Liver (tissue), 9 donors: Measurements from ENCODE around the gene MYL10. TPM values are rescaled to one million over a fixed set of nuclear protein-coding genes. Genes with fewer than 3 reads are reported as not detected.

Experiments
- DNase-seq: peaks from one replicate; pipeline ENCODE4 v3.0.0-alpha.2; 2017; ENCODE audit warnings: low spot score
- H3K27ac ChIP-seq, 2 donors: one replicate each; pipeline ENCODE4 v1.7.0; 2013; ENCODE audit warnings: inconsistent platforms in 2 of 2, low read length in 2 of 2, control low read depth in 1 of 2, low read depth in 1 of 2, mild to moderate bottlenecking in 1 of 2
- H3K27me3 ChIP-seq, 4 donors: one replicate each; pipeline versions ENCODE4 v1.6.1 to v1.7.0; 2013; ENCODE audit warnings: low read length in 3 of 4, inconsistent platforms in 1 of 4, mild to moderate bottlenecking in 1 of 4, moderate library complexity in 1 of 4; ENCODE audit not compliant: control insufficient read depth in 4 of 4, insufficient read depth in 4 of 4
- H3K36me3 ChIP-seq, 4 donors: one replicate each; pipeline versions ENCODE4 v1.6.1 to v1.7.0; 2013; ENCODE audit warnings: low read length in 3 of 4, mild to moderate bottlenecking in 3 of 4, low read depth in 1 of 4, moderate library complexity in 1 of 4; ENCODE audit not compliant: control insufficient read depth in 4 of 4, insufficient read depth in 3 of 4
- H3K4me1 ChIP-seq, 4 donors: one replicate each; pipeline versions ENCODE4 v1.6.1 to v1.7.0; 2013; ENCODE audit warnings: low read length in 3 of 4, mild to moderate bottlenecking in 3 of 4, moderate library complexity in 1 of 4; ENCODE audit not compliant: control insufficient read depth in 4 of 4, insufficient read depth in 4 of 4
- H3K4me3 ChIP-seq, 3 donors: one replicate each; pipeline versions ENCODE4 v1.6.1 to v1.7.0; 2013; ENCODE audit warnings: low read length in 3 of 3, control low read depth in 1 of 3, low read depth in 1 of 3, mild to moderate bottlenecking in 1 of 3
- H3K9ac ChIP-seq, 2 donors: one replicate each; pipeline ENCODE4 v1.7.0; 2013; ENCODE audit warnings: low read length in 2 of 2, mild to moderate bottlenecking in 2 of 2, moderate library complexity in 2 of 2, control low read depth in 1 of 2, low read depth in 1 of 2
- H3K9me3 ChIP-seq, 4 donors: one replicate each; pipeline versions ENCODE4 v1.6.1 to v1.7.0; 2013; ENCODE audit warnings: low read length in 3 of 4; ENCODE audit not compliant: control insufficient read depth in 4 of 4
- ATF3 ChIP-seq: IDR thresholded peaks from 2 replicates; pipeline ENCODE4 v1.6.1; 2016; ENCODE audit warnings: antibody characterized with exemption
- CTCF ChIP-seq: fragments of 150-350 bp; IDR thresholded peaks from 2 replicates; pipeline ENCODE4 v1.5.1; 2017; ENCODE audit warnings: improper control_type of control experiment, low read depth, low read length; ENCODE audit not compliant: missing input control
- FOXA1 ChIP-seq: IDR thresholded peaks from 2 replicates; pipeline ENCODE4 v1.6.1; 2016; ENCODE audit warnings: antibody characterized with exemption
- FOXA2 ChIP-seq: IDR thresholded peaks from 2 replicates; pipeline ENCODE4 v1.6.1; 2016; ENCODE audit warnings: antibody characterized with exemption
- HNF4A ChIP-seq, 2 donors: conservative IDR thresholded peaks; 2 replicates each; pipeline ENCODE4 v1.6.1; 2016; ENCODE audit warnings: antibody characterized with exemption in 2 of 2, mild to moderate bottlenecking in 2 of 2
- HNF4G ChIP-seq: IDR thresholded peaks from 2 replicates; pipeline ENCODE4 v1.6.1; 2016; ENCODE audit warnings: antibody characterized with exemption
- NR2F2 ChIP-seq: IDR thresholded peaks from 2 replicates; pipeline ENCODE4 v1.6.1; 2016; ENCODE audit warnings: antibody characterized with exemption
- REST ChIP-seq: IDR thresholded peaks from 2 replicates; pipeline ENCODE4 v1.6.1; 2016; ENCODE audit warnings: antibody characterized with exemption, mild to moderate bottlenecking
- SP1 ChIP-seq: IDR thresholded peaks from 2 replicates; pipeline ENCODE4 v1.6.1; 2018; ENCODE audit warnings: antibody characterized with exemption, mild to moderate bottlenecking
- TAF1 ChIP-seq: conservative IDR thresholded peaks from 2 replicates; pipeline ENCODE4 v1.6.1; 2016; ENCODE audit warnings: antibody characterized with exemption, mild to moderate bottlenecking
- YY1 ChIP-seq: IDR thresholded peaks from 2 replicates; pipeline ENCODE4 v1.6.1; 2016; ENCODE audit warnings: antibody characterized with exemption, mild to moderate bottlenecking
- ZBTB33 ChIP-seq: IDR thresholded peaks from 2 replicates; pipeline ENCODE4 v1.6.1; 2016; ENCODE audit warnings: antibody characterized with exemption
- WGBS: extraction: QIAGEN DNeasy Blood & Tissue Kit; methylation state at CpG from one replicate; pipeline ENCODE4 v1.1.7; 2013; 5-methylcytosine and 5-hydroxymethylcytosine counted together
- polyA plus RNA-seq, 2 donors: library from polyadenylated mRNA; stranded (reverse) in 1 of 2; unstranded in 1 of 2; fragments of 200-250 nt in 1 of 2; fragments of >200 nt in 1 of 2; fragmentation: Nextera tagmentation in 1 of 2; extraction: Ambion mirVana in 1 of 2; gene quantifications; one replicate each; pipeline versions ENCODE4 v1.2.1 to v1.2.3, GENCODE V29; 2013 to 2015
- total RNA-seq, 2 donors: library from RNA; depleted of rRNA; stranded (reverse); fragments of >200 nt; gene quantifications; one replicate each; pipeline ENCODE4 v1.2.3, GENCODE V29; 2014
- donor health status: healthy.
- donor health status: healthy.
- donor health status: healthy.
- donor health status: healthy.
- donor health status: healthy.

Gene MYL10
- total and polyA plus RNA-seq, 4 donors = not detected

- H3K36me3 ChIP-seq = no peaks in the 10 kb centered on the region
- TF ChIP-seq FOXA1 (no peak), NR2F2 (no peak), TAF1 (no peak)
- DNase-seq = no peak
- H3K9ac ChIP-seq = no peak overlapping the region
- peaks cover 0 to 3% (median under 1%) of the 10 kb centered on the region in 4 donors for H3K4me1 ChIP-seq
- H3K4me3 ChIP-seq = no peak overlapping the region
- 74% methylated on average over 6 of the region's 6 CpGs for WGBS
- H3K27me3 ChIP-seq = peaks cover 0 to 2% (median 0%) of the 10 kb centered on the region in 4 donors
- H3K9me3 ChIP-seq = no peaks in the 10 kb centered on the region
- H3K27ac ChIP-seq = no peak overlapping the region
Measured at GRCh38 chr7:101597941-101598340, 31.2 kb downstream of the MYL10 start.

GRCh38 chr7:101596898-101597297 is 32.2 kb downstream of the MYL10 start:
- no peak overlapping the region for H3K4me3 ChIP-seq
- H3K9me3 ChIP-seq = no peaks in the 10 kb centered on the region
- no peak overlapping the region for H3K9ac ChIP-seq
- H3K4me1 ChIP-seq = no peaks in the 10 kb centered on the region
- WGBS = 31% methylated on average over 1 of the region's 1 CpG
- no peak overlapping the region for H3K27ac ChIP-seq
- no peak for TF ChIP-seq SP1
- TF ChIP-seq HNF4A (conservative IDR thresholded peaks at IDR 0.05) = no peak
- no peak for TF ChIP-seq TAF1
- no peak for TF ChIP-seq YY1
- DNase-seq = no peak
- H3K36me3 ChIP-seq = no peaks in the 10 kb centered on the region
- peaks cover 0 to 2% (median 0%) of the 10 kb centered on the region in 4 donors for H3K27me3 ChIP-seq

GRCh38 chr7:101595766-101596537 is 33.1 kb downstream of the MYL10 start:
- 87% methylated on average over 4 of the region's 4 CpGs for WGBS
- peaks cover 0 to 2% (median 0%) of the 10 kb centered on the region in 4 donors for H3K27me3 ChIP-seq
- no peak overlapping the region for H3K4me3 ChIP-seq
- H3K9ac ChIP-seq = no peak overlapping the region
- no peak for TF ChIP-seq ZBTB33
- TF ChIP-seq ATF3 = no peak
- no peak for TF ChIP-seq CTCF
- TF ChIP-seq YY1 = no peak
- no peak for TF ChIP-seq REST
- no peak for TF ChIP-seq SP1
- no peak for TF ChIP-seq FOXA2
- no peak for TF ChIP-seq TAF1
- no peak for TF ChIP-seq HNF4G
- no peak for DNase-seq
- no peaks in the 10 kb centered on the region for H3K9me3 ChIP-seq
- H3K27ac ChIP-seq = no peak overlapping the region
- no peaks in the 10 kb centered on the region for H3K4me1 ChIP-seq
- H3K36me3 ChIP-seq = no peaks in the 10 kb centered on the region
